Non-pigmented ciliary epithelial cell (primary cell): ENCODE measurements around the gene QRFP.

ENCODE experiments used
- DNase-seq: peaks from one replicate; pipeline ENCODE4 v3.0.0-alpha.2; 2010; ENCODE audit warnings: low read depth

QRFP gene

DNA sequence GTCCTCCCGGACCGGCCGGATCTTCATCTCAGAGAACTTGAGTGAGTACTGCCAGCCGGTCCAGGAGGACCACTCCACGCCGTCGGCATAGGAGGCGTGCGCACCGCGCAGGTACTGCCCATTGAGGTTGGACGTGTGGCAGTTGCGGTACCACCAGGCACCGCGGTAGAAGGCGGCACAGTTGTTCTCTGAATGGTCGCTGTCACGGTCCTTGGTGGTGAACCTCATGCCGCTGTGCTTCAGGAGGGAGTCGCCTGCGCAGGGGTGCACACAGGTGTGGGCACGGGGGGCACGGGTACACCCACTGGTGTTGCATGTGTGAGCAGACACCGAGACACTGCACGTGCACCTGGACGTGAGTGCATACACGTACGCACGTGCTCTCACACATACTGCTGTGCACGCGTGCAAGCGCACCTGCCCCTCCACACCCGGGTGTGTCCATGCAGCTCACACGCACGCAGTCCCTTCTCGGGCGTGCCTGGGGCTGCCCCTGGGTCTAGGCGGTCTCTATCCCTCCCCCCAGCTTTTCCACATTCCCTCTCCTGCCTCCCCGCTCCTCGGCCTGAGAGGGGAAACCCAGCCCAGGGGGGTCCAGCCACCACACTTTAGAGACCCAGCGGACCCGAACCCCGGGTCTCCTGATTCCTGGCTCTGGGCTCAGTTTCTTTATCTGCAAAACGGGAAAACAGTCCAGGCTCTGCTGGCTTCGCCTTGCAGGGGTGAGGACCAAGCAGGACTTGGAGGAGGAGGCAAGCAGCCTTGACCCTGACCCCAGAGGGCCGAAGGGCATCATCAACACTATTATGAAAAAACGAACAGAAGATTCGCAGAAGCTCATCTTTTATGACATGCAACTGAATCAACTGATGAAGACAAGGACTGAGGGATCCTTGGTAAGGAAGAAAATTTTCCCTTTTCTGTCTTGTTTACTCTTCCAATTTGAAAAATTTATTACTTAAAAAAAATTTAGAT lies 7.7 kb upstream of the QRFP start:
- DNase-seq: no peak

DNA sequence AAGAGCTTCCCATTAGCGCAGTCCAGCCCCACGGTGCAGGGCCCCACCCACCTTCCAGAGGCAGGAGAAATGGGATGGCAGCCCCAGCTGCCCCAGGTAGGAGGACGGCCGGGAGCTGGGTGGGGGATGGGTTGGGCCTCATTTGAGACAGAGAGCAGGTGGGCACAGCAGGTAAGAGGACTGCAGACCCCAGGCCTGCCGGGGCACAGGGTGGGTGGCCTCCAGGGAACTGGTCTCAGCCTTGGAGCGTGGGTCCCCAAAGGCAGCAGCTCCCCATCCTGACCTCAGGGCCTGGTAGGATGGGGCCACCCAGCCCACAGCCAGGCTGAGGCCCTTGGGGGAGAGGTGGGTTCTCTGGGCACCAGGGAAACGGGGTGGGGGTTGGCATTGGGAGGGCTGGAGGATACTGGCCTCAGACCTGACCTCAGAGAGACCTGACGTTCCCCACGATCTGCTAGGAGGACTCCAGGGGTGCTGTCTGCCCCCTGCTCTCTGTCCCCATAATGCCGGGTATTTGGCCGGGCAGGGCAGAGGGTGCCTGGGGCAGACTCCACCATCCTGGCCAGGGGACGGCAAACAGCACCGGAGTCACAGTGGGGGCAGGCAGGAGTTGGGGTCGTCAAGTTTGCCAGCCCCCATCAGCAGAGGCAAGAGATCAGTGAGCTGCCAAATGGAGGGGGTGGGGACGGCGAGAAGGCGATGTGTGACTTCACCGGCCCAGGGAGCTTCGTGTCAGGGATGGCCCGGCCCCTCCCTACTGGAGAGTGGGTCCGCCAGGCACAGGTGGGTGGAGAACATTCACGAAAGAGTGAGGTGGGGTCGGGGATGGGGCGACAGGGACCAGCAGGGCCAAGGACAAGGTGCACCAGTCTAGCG lies 6.8 kb upstream of the QRFP start:
- no peak for DNase-seq

DNA sequence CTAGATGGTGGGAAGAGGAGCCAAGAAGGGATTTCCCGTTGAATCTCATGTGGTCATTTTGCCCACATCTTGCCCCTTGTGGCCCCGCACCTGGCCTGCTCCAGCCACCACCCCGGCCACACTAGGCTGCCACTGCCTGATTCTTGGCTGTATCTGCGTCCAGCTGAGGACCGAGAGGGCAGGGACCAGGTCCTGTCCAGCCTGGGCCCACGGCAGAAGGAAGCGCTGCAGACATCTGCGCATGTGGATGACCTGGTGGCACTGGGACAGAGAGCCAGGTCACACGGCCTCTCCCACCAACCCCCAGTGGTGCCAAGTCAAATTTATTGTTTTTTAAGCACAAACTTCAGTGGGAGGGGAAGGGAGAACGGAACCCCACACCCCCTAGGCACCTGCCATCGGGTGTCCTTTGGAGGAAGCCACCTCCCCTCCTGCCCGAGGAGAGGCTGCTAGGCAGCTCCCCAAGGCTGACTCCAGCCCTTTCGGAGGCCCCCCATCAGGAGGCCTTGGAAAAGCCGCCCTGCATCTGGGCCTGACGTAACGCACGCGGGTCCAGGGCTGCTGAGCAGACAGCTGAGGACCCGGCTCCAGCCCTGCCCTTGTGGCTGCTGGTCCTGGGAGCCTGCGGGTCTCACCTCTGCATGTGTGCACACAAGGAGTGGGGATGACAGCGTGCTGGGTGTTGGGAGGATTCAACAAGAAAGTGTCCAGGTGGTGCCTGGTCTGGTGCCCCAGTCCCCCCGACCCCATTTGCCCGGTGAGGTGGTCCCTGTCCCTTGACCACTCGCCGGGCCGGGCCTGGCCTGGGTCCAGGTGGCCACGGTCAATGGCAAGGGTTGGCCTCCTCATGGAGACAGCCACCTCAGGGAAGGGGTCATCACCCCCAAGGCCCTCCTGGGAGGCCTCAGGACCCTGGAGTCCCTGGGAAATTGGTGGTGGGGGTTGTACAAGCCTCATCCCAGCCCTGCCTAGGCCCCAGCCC lies 5.9 kb upstream of the QRFP start:
- DNase-seq: no peak

DNA sequence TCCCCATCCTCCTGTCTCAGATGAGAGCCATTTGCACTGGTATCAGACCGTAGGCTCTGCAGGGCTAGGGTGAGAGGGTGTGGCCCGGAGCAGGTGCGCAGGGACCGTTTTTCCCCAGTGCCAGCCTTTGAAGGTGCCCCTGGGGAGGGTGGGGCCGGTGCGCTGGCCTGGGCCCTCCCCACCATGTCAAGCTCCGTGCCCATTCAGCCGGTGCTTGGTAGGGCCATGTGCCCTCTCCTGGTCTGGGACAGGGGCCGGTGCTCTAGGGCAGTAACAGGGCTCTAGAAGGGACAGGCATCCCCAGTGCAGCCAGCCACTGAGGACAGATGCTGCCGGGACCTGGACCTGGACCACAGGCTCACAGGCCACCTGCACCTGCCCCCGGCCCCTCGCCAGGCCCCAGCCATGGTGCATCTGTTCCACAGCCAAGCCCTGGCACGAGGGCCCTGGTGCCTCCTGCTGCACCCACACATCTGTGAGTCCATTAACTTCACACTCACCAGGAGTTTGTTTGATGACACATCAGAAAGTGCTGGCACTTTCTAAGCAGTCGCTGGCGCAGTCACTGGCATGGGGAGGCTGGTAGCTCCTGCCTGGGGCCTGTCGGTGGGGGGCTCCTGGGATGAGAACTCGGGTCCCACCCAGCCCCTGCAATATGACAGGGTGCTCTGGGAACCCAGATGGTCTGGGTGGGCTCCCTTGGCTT lies 5.0 kb upstream of the QRFP start:
- no peak for DNase-seq

DNA sequence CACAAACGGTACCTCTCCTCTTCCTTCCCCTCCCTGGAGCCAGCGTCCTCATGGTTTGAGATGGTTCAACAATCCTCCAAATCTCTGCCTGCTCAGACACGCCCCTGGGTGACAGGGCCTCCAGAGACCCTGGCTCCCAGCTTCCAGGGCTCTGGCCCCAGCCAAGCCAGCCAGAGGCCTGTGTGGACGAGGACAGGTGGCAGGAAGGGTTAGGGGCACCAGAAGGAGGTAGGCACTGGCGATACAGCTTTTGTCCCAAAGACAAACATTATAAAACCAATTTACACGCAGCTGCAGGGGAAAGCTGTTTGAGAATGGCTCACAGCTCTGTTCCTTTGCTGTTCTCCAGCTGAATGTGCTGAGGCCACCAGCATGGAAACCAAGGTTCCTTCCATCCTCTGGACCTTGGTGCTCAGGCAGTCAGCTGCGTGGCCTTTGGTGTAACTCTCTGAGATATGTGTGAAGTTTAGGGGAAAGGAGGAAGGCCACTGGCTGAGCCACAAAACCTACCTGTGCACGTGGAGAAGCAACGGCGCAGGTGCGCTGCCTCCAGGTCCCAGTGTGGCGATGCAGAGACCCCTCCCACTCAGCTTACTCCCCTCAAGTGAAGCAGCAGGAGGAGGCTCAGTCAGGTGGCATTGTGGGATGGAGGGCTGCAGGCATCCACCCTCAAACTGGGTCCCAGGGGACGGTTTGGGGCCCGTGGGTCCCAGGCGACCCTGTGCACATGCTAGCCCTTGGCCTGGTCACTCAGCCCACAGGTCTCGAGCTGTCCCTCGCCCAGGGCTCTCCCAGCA lies 4.3 kb upstream of the QRFP start:
- no peak for DNase-seq

DNA sequence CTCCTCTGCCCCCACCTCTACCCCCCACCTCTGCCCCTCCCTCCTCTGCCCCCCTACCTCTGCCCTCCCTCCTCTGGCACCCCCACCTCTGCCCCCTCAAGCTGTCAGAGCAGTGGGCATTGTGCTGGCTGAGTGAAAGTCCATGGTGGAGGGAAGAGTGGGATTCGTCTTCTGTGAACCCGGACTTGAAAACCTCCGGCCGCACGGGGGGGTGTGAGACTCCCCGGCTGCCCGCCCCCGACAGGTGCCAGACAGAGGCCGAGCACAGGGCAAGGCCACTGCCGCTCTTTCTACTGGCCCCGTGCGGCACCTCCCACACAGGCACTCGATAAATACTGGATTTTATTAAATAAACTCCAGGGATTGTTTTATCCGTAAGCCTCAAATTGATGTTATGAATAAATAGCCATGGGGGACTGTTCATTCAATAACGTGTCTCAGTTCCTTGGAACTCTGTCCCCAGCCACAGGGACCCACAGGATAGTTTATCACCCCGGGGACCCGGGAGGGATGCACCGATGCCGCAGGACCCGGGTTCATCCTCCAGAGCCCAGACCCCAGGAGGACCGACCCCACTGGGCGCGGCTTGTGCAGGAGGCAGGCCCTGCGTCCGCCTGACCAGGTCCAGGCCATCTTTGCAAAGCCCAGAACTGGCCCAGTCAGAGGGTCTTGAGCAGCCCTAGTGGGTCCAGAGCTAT lies 2.6 kb upstream of the QRFP start:
- DNase-seq: no peak

DNA sequence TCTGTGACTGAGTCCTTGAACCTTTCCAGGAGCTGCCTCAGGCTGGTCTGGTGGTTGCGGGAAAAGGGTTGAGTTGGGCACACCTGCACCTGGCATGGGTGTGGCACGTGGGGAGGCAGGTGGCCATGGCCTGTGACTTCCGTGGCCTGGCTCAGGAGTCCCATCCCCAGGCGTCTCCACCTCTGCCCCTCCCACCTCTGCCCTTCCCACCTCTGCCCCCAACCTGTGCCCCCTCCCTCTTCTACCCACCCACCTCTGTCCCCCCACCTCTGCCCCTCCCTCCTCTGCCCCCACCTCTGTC lies 1.9 kb upstream of the QRFP start:
- DNase-seq: no peak

DNA sequence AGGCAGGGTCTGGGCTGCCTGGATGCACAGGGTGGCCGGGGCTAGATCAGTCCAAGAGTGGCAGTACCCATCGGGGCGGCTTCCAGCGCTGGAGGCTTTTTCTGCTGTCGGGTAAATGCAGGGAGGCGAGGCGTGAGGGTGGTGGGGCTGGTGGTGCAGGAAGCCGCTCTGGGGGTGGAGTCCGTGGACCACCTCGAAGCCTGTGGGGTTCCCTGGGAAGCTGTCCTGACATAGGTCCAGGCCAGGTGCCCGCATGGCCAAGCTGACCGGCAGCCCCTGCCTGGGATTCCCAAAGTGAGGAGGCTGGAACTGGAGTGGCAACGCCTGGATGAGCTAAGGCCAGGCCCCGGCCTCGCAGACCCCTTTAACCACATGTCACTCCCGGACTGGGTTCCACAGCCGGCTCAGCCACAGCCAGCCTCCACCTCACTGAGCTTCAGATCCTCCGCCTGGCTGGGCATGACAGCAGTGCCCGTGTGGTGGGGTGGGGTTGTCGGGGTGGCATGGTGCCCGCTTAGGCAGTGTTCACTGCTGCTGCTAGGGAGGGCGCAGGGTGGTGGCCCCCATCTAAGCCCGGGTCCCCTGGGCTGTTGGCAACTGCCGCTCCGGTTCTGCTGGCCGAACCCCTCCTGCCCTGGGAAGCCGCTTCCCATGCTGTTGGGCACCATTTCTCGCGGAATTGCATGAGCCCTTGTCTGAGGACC lies 1.4 kb upstream of the QRFP start:
- no peak for DNase-seq

DNA sequence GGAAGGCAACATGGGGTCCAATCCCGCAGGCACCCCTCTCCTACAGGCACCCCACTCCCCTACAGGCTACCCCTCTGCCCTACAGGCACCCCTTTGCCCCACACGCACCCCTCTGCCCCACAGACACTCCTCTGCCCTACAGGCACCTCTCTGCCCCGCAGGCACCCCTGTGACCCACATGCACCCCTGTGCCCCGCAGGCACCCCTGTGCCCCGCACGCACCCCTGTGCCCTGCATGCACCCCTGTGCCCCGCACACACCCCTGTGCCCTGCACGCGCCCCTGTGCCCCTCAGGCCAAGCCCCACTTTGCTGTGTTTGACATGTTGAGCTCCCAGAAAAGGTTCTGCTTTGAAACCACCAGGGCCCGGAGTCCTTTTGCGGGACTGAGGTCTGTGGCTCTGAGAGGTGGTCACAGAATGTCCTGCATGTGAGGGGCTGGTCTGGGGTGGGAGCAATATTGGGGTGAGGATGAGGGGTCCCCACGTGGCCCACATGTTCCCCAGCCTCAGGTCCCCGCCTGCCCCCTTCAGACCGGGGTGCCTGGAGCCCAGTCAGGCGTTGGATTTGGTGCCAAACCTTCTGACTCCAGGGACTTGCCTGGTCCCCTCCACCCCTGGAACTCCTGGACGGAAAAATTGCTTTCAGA lies 616 bp upstream of the QRFP start:
- no peak for DNase-seq

DNA sequence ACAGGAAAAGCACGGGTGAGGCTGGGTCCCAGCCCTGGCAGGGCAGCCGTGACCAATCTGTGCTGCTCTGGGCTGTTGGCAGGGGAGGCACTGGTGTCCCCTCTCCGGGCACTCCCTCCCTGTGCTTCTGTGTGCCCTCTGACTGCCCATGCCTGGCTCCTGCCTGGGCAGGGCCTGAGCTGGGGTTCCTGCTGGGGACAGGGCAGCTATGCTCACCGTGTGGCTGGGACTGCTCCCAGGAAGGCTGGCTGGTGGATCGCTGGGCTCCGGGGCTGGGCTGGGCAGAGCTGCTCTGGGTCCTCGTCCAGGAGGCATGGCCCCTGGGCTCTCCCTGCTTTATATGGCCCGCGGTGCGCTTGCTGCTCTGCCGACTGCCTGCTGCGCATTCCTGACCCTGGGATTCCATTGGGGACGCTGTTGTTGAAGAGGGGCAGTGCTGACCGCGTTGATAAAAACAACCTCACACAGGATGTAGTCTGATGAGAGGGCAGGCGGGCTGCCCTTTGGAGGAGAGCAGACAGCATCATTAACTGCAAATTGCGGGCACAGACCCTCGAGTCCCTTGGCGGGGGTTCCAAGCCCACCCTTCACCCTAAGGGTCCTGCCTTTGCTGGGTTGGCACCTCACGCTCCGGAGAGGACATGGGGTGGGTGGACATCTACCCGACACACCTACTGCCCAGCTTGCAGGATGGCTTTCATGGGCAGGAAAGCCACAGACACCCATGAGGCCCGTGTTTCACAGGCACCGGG lies 955 bp downstream of the QRFP start:
- DNase-seq: no peak

DNA sequence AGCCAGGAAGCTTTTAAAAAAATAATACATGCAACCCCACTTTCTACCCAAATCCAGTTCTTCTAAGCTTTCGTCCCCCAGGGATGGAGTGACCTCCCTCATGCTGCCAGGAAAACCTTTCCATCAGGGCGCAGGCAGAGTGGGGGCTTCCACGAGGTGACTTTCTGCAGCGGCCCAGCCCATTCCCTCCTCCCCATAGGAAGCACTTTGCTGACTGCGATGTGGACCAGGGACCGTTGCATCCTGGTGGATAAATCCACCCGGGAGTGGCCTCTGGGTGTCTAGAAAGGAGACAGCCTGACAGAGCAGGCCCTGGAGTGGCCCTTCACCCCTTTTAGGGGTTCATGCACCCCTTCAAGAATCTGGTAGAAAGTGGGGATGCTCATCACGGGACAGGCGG lies 1.6 kb downstream of the QRFP start:
- no peak for DNase-seq

DNA sequence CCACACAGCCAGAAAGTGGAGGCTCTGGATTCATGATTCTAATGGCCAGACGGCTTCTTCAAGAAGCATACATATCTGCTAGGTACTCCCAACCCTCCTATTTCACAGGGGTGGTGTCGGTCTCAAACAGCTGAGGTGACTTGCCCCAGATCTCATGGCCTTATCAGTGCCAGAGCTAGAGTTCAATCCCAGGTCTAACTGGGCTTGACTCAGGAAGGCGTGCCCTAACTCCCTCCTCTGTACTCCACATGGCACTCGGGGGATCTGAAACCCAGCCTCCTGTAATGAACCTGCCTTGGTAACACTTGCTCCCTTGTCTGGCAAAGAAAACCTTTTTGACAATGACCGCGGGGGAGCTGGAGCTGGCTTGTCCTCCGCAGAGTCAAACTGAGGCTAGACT lies 2.1 kb downstream of the QRFP start:
- DNase-seq: no peak

DNA sequence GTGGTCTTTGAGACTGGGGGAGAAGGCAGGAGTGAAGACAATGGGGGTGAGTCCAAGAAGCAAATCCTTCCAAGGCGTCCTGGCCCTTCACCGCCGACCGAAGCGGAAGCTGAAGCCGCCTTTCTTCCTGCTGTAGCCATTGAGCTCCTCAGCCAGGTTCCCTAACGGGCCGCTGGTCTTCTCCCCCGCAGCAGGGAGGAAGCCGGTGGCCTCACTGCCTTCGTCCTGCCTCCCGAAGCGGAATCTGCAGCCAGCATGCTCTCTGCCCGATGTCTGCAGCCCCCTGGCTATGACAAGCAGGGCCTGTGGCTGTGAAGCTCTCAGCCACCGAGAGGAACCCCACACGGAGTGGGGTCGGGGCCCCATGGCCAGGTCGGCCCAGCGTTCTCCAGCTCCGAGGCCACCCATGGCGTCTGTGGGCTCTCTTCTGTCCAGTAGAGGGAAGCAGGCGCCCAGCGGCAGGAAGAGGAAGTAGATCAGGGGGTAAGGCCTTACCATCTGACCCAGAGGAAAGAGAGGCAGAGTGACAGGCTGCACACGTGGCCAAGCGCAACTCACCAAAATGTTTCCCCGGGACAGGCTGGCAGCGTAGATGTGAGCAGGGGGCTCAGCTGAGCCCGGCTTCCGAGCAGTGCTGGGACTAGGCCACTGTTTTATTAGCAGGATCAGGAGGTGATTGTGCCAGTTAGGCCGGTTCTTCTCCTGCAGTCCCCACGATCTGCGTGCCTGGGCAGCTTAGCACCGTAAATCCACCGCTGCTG lies 3.1 kb downstream of the QRFP start:
- no peak for DNase-seq

DNA sequence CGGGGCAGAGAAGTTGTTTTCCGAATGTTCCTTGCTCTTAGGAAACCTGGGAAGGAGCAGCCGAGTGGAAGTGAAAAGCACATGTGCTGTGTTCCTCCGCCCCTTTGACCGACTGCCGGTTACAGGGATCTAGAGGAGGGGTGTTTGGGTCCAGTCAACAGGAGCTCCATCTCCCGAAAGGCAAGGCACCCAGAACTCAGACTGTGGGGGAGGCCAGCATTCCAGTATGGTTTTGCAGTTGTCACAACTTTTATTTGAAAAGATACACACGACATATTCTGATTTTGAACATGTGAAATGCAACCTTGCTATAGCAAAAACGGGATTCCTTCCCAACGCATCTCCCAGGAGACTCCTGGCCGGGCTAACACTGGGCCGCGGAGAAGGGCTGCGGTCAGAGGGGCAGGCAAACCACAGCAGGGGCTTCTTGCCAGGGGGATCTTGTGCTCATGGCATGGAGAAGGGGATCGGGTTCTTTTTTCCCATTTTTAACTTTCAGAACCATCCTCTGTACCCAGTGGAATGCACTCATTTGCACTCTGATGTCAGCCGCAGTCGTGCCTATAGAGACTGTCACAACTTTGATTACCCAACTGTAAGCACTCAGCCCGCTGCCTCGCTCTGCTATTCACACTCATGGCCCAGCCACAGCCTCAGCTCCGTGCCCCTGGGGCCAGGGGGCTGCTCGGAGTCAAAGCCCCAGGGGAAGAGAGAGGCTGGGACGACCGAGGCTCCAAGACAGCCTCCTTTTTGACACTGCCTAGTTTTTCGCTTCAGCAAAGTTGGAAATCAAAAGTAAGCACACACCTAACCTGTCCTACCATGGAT lies 3.9 kb downstream of the QRFP start:
- DNase-seq: no peak

DNA sequence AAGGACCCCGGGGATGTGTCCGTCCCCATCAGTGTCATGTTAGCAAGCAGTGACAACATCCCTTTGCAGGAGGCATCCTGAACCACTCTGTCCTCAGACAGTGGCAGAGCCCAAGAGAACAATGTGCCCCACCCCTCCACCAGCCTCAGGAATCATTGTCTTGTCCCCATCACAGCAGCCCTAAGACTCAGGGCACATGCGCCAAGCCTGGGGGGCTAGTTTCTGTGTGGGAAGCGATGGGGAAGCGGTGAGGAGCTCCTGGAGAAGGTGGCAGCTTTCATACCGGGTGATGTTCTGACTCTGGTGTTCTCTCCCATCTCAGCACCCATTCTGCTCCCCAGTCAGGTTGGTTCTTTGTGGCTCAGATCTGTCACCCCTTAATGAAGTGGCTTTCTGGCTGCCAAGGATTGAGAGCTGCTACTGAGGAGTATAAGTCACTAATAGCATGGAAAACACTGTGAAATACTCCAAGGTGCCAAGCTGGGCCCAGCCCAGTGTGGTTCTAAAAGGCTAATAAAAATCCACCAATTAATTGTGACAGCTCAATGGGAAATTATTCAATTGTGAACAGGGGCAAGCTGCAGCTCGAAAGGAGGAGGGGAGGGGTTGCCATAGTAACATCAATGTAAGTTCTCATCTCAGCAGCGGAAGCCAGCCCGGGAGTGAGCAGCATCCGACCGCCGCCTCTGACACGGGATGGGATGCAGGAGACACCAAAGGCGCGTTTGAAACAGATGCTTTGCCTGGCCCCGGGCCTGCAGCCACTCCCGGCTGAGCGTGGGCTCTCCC lies 4.7 kb downstream of the QRFP start:
- no peak for DNase-seq
